Raji (cell line): ENCODE measurements around the gene MYORG.

Experiments used
- POLR2A ChIP-seq: IDR thresholded peaks from 2 replicates; pipeline ENCODE4 v1.6.1; 2011; ENCODE audit warnings: low read depth, low read length, control low read depth; ENCODE audit not compliant: insufficient read depth

MYORG gene

GRCh38 chr9:34378376-34379060, 1.8 kb upstream of the MYORG start:
- no peak for TF ChIP-seq POLR2A

- TF ChIP-seq POLR2A, result no peak
Observed at GRCh38 chr9:34377404-34377746, 677 bp upstream of the MYORG start.

- TF ChIP-seq POLR2A, result no peak
Observed at GRCh38 chr9:34375901-34376595, 650 bp downstream of the MYORG start.

- TF ChIP-seq POLR2A, result no peak
Observed at GRCh38 chr9:34374905-34375552, 1.7 kb downstream of the MYORG start.

- no peak for TF ChIP-seq POLR2A
Observed at GRCh38 chr9:34374339-34374738, 2.4 kb downstream of the MYORG start.

- TF ChIP-seq POLR2A, result no peak
Observed at GRCh38 chr9:34373749-34374148, 2.9 kb downstream of the MYORG start.

GRCh38 chr9:34372467-34373011, 4.2 kb downstream of the MYORG start:
- no peak for TF ChIP-seq POLR2A

- TF ChIP-seq POLR2A, result no peak
Observed at GRCh38 chr9:34371886-34372466, 4.7 kb downstream of the MYORG start.

GRCh38 chr9:34370970-34371880, 5.5 kb downstream of the MYORG start:
- TF ChIP-seq POLR2A, result no peak

- TF ChIP-seq POLR2A, result no peak
Observed at GRCh38 chr9:34370335-34370969, 6.2 kb downstream of the MYORG start.

- no peak for TF ChIP-seq POLR2A
Observed at GRCh38 chr9:34369636-34370035, 7.1 kb downstream of the MYORG start.

- TF ChIP-seq POLR2A, result no peak
Observed at GRCh38 chr9:34366365-34366764, 10.3 kb downstream of the MYORG start.

- no peak for TF ChIP-seq POLR2A
Observed at GRCh38 chr9:34365282-34365681, 11.4 kb downstream of the MYORG start.

- no peak for TF ChIP-seq POLR2A
Observed at GRCh38 chr9:34363619-34364351, 12.9 kb downstream of the MYORG start.

- no peak for TF ChIP-seq POLR2A
Observed at GRCh38 chr9:34362614-34363214, 14.0 kb downstream of the MYORG start.
